BLaER1 treated with 17β-estradiol and CSF1 and Interleukin-3, amounts not matched to agents 10 nM and 100 nM (cell line): Measurements from ENCODE around the gene SLC25A26.
A peak's percentile ranks its signal among the peaks of the same experiment; 100 is the strongest.

Source experiments
- H3K27ac ChIP-seq, 11 experiments: shearing (Covaris generic); formaldehyde crosslinking; 2 replicates each; pipeline ENCODE4 v1.8.1; 2022
- H3K27me3 ChIP-seq, 11 experiments: shearing (Covaris generic); formaldehyde crosslinking; 2 replicates each; pipeline ENCODE4 v1.8.1; 2022
- H3K36me3 ChIP-seq, 11 experiments: shearing (Covaris generic); formaldehyde crosslinking; 2 replicates each; pipeline ENCODE4 v1.8.1; 2022
- H3K4me1 ChIP-seq, 10 experiments: shearing (Covaris generic); formaldehyde crosslinking; 2 replicates each; pipeline ENCODE4 v1.8.1; 2022
- H3K4me2 ChIP-seq, 11 experiments: shearing (Covaris generic); formaldehyde crosslinking; 2 replicates each; pipeline ENCODE4 v1.8.1; 2022
- H3K4me3 ChIP-seq, 10 experiments: shearing (Covaris generic); formaldehyde crosslinking; 2 replicates each; pipeline ENCODE4 v1.8.1; 2022
- H3K9ac ChIP-seq, 11 experiments: shearing (Covaris generic); formaldehyde crosslinking; 2 replicates each; pipeline ENCODE4 v1.8.1; 2022
- H3K9me3 ChIP-seq, 11 experiments: shearing (Covaris generic); formaldehyde crosslinking; replicated peaks in 1 of 11; 2 replicates each; pipeline ENCODE4 v1.8.1; 2022
- H4K20me1 ChIP-seq, 11 experiments: shearing (Covaris generic); formaldehyde crosslinking; 2 replicates each; pipeline ENCODE4 v1.8.1; 2022
- Cebpa-rat ChIP-seq, 11 experiments: shearing (Covaris generic); IDR thresholded peaks; 2 replicates each; pipeline ENCODE4 v1.8.1; 2022

SLC25A26 gene

DNA sequence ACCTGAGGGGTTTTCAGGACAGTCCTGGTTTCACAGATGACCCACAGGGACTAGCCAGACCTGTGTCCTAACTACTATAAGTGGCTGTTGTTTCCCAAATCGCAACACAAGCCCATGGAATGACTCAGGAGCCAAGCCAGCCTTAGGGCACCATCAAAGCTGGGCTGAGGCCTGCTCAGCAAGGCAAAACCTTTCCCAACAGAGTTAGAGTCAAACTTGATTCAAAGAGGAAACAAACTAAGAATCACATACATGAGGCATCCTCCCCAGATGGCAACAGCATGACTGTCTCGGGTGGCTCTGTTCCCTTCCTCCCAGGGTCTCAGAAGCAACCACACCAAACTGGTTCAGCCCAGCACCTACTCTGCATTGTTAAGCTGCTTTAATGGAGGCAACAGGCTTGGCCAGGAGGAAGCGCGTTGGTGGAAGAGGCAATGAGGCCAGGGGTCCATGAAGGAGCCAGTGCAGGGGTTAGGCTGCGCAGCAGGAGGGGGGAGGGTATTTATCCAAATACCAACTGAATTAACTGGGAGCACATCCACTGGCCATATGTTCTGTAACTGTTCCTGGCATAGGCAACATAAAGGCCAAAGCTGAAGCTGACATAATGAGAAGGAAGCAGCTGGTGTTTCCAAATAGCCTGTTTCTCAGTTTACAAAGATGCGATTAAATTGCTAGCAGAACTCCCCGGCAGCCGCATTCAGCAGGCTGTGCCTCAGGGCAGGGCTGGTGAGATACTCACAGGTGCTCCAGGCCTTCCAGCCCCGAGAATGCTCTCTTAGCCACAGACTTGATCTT, 177.6 kb downstream of the SLC25A26 start:
- no peak for TF ChIP-seq Cebpa-rat (IDR thresholded peaks at IDR 0.05)
- peaks cover 13 to 89% (median 56%) of the 10 kb centered on the region in 11 experiments for H3K36me3 ChIP-seq
- peaks cover 0 to 6% (median 0%) of the 10 kb centered on the region in 11 experiments; a peak in 2 of 22 replicates for H3K27me3 ChIP-seq
- H4K20me1 ChIP-seq: peaks cover 0 to 98% (median 76%) of the 10 kb centered on the region in 11 experiments; a peak in 18 of 22 replicates
- H3K9ac ChIP-seq: no peak overlapping the region; a peak in 1 of 22 replicates
- H3K4me1 ChIP-seq: peaks cover 25 to 100% (median 98%) of the 10 kb centered on the region in 10 experiments
- H3K27ac ChIP-seq: peak overlapping the region in 3 of 11 experiments; percentile 1 to 21 (median 6); a peak in 3 of 22 replicates
- H3K4me3 ChIP-seq: no peak overlapping the region
- H3K4me2 ChIP-seq: peak overlapping the region in 9 of 11 experiments; percentile 11 to 97 (median 85); a peak in 16 of 22 replicates
- H3K9me3 ChIP-seq: no peaks in the 10 kb centered on the region

GRCh38 chr3:66399529-66400232, 178.9 kb downstream of the SLC25A26 start:
- Histone ChIP-seq H3K4me1 (peaks cover 27 to 100% (median 98%) of the 10 kb centered on the region in 10 experiments), H4K20me1 (peaks cover 0 to 98% (median 74%) of the 10 kb centered on the region in 11 experiments; a peak in 18 of 22 replicates), H3K4me2 (peak overlapping the region in 9 of 11 experiments; percentile 65 to 97 (median 85); a peak in 18 of 22 replicates), H3K9me3 (no peaks in the 10 kb centered on the region), H3K36me3 (peaks cover 13 to 99% (median 59%) of the 10 kb centered on the region in 11 experiments), H3K9ac (0 out of 22 replicates have a peak overlapping the region, but pooled peaks of 1 of the 11 experiments have one; percentile 33), H3K4me3 (no peak overlapping the region), H3K27me3 (peaks cover 0 to 19% (median 0%) of the 10 kb centered on the region in 11 experiments; a peak in 7 of 22 replicates), H3K27ac (peak overlapping the region in 2 of 11 experiments; percentile 49 to 60; a peak in 3 of 22 replicates)
- TF ChIP-seq Cebpa-rat (IDR thresholded peaks at IDR 0.05): peak in 2 of 11 experiments; percentile 12 to 54; a peak in 2 of 22 replicates

DNA sequence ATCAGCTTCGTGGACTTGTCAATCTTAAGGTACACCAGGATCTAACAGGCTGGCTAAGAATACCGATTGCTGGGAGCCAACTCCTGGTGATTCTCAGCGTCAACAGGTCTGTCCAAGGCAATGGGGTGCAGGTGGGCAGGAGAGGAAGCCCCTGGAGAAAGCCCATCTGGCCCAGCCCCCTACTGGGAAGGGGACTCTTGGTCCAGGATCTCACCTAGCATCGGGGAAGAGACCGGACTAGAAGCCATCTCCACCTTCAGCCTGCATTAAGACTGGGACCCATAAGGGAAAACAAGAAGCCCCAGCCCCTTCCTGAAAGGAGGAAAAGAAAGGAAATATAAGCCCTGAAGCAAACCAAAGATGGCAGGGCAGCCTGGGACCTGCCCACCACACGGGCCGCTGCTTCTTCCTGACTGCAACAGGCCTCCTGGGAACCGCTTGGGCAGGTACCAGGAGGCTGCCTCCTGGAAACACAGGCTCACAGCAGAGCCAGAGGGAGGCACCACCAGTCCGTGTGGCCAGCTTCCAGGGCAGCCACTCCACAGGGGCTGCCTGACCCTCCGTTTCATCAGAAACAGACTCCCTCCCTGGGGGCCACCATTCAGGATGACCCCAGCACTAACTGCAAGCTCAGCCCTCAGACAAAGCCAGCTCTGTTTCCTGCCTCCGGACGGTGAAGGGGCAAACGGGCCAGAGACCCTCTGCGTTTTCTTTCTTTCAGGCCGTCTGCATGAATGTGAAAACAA, 179.8 kb downstream of the SLC25A26 start:
- Histone ChIP-seq H3K9ac (peak overlapping the region in 8 of 11 experiments; percentile 0 to 40 (median 22); a peak in 9 of 22 replicates), H3K4me2 (peak overlapping the region; percentile 41 to 97 (median 85)), H3K9me3 (no peaks in the 10 kb centered on the region), H3K4me3 (peak overlapping the region in 1 of 10 experiments; percentile 24; a peak in 1 of 20 replicates), H3K4me1 (peaks cover 36 to 100% (median 98%) of the 10 kb centered on the region in 10 experiments), H3K36me3 (peaks cover 13 to 95% (median 50%) of the 10 kb centered on the region in 11 experiments), H3K27me3 (peaks cover 0 to 28% (median 0%) of the 10 kb centered on the region in 11 experiments; a peak in 7 of 22 replicates), H4K20me1 (peaks cover 0 to 99% (median 77%) of the 10 kb centered on the region in 11 experiments; a peak in 18 of 22 replicates), H3K27ac (peak overlapping the region in 7 of 11 experiments; percentile 20 to 60 (median 37); a peak in 11 of 22 replicates)
- TF ChIP-seq Cebpa-rat (IDR thresholded peaks at IDR 0.05): no peak

- Histone ChIP-seq H3K4me2 (peak overlapping the region; percentile 41 to 97 (median 85)), H3K36me3 (peaks cover 11 to 95% (median 49%) of the 10 kb centered on the region in 11 experiments), H3K9me3 (no peaks in the 10 kb centered on the region), H4K20me1 (peaks cover 0 to 99% (median 80%) of the 10 kb centered on the region in 11 experiments; a peak in 18 of 22 replicates), H3K4me1 (peaks cover 41 to 100% (median 98%) of the 10 kb centered on the region in 10 experiments), H3K27me3 (peaks cover 0 to 32% (median 0%) of the 10 kb centered on the region in 11 experiments; a peak in 7 of 22 replicates), H3K9ac (peak overlapping the region in 8 of 11 experiments; percentile 0 to 40 (median 22); a peak in 9 of 22 replicates), H3K4me3 (no peak overlapping the region; a peak in 1 of 20 replicates), H3K27ac (peak overlapping the region in 6 of 11 experiments; percentile 28 to 60 (median 39); a peak in 8 of 22 replicates)
- no peak for TF ChIP-seq Cebpa-rat (IDR thresholded peaks at IDR 0.05)
Observed at GRCh38 chr3:66401157-66401550, 180.4 kb downstream of the SLC25A26 start.

- no peak for TF ChIP-seq Cebpa-rat (IDR thresholded peaks at IDR 0.05)
- H3K9me3 ChIP-seq: no peaks in the 10 kb centered on the region
- H4K20me1 ChIP-seq: peaks cover 0 to 100% (median 85%) of the 10 kb centered on the region in 11 experiments; a peak in 19 of 22 replicates
- peaks cover 9 to 95% (median 49%) of the 10 kb centered on the region in 11 experiments; a peak in 21 of 22 replicates for H3K36me3 ChIP-seq
- peaks cover 45 to 100% (median 98%) of the 10 kb centered on the region in 10 experiments for H3K4me1 ChIP-seq
- no peak overlapping the region for H3K4me3 ChIP-seq
- H3K27me3 ChIP-seq: peaks cover 0 to 32% (median 0%) of the 10 kb centered on the region in 11 experiments; a peak in 7 of 22 replicates
- peak overlapping the region in 10 of 11 experiments; percentile 41 to 97 (median 85); a peak in 19 of 22 replicates for H3K4me2 ChIP-seq
- no peak overlapping the region for H3K27ac ChIP-seq
- peak overlapping the region in 4 of 11 experiments; percentile 0 to 33 (median 16); a peak in 4 of 22 replicates for H3K9ac ChIP-seq
Observed at GRCh38 chr3:66401675-66402491, 181.1 kb downstream of the SLC25A26 start.

DNA sequence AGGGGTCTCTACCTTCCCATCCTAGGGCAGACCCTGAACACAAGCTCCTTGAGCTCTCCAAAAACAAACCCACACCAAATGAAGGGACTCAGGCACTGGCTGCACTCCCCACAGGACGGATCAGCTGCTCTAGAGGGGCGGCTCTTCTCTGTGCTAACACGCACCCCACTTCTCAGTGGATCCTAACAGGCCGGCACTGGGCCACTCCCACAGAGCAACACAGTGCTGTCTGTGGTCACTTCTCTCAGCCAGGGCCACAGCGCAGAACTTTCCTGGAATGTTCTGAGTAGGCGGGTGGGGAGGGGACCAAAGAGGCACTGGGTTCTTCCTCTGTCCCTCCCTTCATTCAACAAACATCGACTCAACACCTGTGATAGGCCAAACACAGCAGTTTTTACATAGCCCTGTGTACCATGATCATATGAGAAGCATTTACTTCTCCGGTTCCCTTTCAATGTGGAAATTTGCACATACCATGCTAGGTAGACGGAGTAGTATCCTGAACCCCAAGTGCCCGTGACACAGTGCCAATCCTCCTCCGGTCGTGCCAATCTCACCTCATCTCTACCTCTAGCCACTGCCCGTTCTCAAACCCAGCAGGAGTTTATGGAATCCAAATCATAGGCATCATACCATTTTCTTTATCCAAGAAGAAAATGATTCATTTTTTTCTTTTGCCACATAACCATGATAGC, 181.9 kb downstream of the SLC25A26 start:
- TF ChIP-seq Cebpa-rat (IDR thresholded peaks at IDR 0.05): no peak
- peaks cover 0 to 100% (median 87%) of the 10 kb centered on the region in 11 experiments; a peak in 19 of 22 replicates for H4K20me1 ChIP-seq
- H3K4me3 ChIP-seq: no peak overlapping the region
- peaks cover 0 to 32% (median 0%) of the 10 kb centered on the region in 11 experiments; a peak in 7 of 22 replicates for H3K27me3 ChIP-seq
- H3K4me1 ChIP-seq: peaks cover 49 to 100% (median 100%) of the 10 kb centered on the region in 10 experiments
- no peak overlapping the region for H3K27ac ChIP-seq
- H3K36me3 ChIP-seq: peaks cover 9 to 94% (median 47%) of the 10 kb centered on the region in 11 experiments; a peak in 21 of 22 replicates
- H3K9me3 ChIP-seq: no peaks in the 10 kb centered on the region
- H3K4me2 ChIP-seq: peak overlapping the region in 10 of 11 experiments; percentile 74 to 97 (median 85); a peak in 19 of 22 replicates
- H3K9ac ChIP-seq: peak overlapping the region in 3 of 11 experiments; percentile 6 to 70 (median 17); a peak in 3 of 22 replicates
